GM12873 (cell line): ENCODE results near the gene INVS.

Source experiments
- TF ChIP-seq, protein P1 (sequence below): IDR thresholded peaks from 2 replicates; pipeline ENCODE4 v1.5.1; 2012; ENCODE audit warnings: low read depth, mild to moderate bottlenecking, moderate library complexity, low read length, control low read depth; ENCODE audit not compliant: insufficient read depth; ENCODE audit errors: missing control alignments

Gene INVS

DNA sequence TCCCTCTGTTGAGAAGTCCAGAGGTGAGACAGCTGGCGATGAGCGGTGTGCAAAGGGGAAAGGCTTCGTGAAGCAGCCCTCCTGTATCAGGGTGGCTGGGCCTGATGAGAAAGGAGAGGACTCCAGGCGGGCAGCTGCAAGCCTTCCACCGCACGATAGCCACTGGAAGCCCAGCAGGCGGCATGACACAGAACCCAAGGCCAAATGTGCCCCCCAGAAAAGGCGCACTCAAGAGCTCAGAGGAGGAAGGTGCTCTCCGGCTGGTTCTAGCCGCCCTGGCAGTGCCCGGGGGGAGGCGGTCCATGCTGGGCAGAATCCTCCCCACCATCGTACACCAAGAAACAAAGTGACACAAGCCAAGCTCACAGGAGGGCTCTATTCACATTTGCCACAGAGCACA, 193.4 kb downstream of the INVS start:
- TF ChIP-seq, protein P1, sequence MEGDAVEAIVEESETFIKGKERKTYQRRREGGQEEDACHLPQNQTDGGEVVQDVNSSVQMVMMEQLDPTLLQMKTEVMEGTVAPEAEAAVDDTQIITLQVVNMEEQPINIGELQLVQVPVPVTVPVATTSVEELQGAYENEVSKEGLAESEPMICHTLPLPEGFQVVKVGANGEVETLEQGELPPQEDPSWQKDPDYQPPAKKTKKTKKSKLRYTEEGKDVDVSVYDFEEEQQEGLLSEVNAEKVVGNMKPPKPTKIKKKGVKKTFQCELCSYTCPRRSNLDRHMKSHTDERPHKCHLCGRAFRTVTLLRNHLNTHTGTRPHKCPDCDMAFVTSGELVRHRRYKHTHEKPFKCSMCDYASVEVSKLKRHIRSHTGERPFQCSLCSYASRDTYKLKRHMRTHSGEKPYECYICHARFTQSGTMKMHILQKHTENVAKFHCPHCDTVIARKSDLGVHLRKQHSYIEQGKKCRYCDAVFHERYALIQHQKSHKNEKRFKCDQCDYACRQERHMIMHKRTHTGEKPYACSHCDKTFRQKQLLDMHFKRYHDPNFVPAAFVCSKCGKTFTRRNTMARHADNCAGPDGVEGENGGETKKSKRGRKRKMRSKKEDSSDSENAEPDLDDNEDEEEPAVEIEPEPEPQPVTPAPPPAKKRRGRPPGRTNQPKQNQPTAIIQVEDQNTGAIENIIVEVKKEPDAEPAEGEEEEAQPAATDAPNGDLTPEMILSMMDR: no peak

DNA sequence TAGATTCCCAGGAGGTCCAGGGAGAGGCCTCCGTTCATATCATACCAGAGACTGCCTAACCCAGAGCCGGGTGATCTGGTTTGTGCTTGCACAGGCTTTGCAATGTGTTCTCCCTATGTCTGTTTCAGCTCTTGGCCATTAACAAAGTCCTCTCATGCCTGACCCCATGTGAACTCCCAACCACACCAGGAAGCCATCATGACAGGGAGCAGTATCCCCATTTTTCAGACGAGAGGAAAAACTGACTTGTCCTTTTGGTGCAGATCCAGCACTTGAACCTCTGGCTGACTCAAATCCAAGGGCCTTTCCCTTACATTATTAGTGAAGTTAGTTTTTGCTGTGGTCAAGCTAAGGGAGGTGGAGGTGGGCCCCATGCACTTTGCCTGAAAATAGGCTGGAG, 195.3 kb downstream of the INVS start:
- TF ChIP-seq, protein P1: no peak

DNA sequence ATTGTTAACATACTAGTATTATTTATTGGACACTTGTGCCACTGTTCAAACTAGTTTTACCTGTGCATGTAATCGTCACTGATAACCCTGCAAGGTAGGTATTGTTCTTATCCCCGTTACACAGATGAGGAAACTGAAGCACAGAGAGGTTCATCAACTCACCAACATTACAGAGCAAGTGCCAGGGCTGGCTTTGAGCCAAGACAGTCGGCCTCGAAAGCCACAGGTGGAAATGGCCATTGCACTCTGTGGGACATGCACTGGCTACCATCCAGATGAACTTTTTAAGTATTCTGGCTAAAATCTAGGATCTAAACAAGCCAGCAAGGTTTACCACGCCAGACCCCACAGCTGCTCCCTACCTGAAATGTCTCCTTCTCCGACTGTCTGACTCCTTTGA, 195.8 kb downstream of the INVS start:
- TF ChIP-seq, protein P1: no peak

DNA sequence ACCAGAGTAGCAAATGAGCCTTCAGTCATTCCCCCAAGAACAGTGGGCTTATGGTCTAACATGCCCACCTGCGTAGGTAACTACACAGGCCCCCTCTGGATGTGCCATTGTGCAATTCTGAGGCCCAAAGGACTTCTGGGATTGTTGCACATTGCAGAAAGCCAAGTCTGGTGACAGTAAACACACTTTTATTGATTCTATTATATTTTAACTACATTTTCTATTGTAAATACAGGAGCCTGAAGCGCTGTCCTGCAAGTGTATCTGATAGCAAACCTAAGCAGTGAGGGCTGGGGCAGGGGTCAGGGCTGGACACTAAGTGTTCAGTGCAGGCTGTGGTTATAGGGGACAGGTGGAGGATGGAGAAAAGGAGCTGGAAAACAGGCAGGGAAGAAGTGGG, 196.2 kb downstream of the INVS start:
- TF ChIP-seq, protein P1: no peak

DNA sequence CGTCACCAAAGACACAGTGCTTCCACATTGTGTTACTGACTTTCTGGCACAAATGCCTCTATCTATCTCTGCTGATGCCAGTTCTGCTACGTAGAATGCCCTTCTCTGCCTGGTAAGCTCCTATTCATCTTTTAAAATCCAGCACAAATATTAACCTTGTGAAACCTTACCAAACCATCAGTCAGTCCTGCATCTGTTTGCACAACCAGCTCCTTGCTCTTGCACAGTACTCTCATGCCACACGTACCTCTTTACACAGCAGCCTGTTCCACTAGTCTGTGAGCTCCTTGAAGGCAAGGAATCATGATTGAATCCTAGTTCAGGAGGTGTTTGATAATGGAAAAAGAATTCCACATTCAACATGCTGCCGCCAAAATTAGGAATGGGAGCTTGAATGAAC, 197.4 kb downstream of the INVS start:
- TF ChIP-seq, protein P1: no peak

DNA sequence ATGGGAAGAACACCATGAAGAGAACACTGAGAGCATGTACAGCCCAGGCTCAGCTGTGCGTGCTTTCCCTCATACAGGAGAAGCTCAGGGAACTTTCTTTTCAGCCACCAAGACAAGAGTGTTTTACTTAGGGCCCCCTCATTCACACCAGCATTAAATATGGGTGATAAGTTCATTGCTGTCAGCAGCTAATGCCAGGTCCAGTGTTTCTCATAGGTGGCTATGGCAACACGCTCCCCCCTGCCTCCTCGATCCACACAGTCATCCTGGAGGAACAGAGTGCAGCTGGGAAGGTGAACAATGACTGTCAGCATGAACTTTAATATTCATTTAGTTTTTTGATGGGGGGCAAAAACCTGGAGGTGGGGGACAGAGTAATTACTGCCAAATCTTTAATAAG, 199.3 kb downstream of the INVS start:
- TF ChIP-seq, protein P1: no peak

DNA sequence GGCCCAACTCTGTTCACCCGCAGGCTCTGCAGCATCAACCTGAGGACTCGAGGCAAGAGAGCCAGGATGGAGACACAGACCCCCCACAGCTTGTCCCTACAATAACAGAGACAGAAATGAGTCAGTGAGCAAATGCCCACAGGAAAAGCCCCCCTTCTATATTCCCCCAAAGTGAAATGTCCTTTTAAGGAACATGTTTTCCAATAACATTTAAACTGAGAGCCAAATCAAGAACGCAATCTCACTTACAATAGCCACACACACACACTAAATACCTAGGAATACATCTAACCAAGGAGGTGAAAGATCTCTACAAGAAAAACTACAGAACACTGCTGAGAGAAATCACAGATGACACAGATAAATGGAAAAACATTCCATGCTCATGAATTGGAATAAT, 204.7 kb downstream of the INVS start:
- TF ChIP-seq, protein P1: no peak

DNA sequence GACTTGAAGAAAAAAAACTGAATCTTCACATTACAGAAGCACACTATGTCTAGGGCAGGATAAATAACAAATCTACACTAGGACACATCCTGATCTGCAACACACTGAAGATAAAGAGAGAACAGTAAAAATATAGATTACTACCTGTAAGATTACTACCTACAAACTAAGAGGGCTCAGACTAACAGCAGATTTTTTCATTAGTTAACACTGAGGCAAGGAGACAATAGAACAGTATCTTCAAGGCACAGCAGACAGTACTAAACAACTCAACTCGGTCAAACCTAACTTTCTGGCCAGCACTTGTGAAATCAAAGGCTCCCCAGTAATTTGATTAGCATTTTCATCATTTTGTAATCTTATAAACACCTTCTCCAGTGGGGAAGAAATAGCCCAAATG, 207.2 kb downstream of the INVS start:
- TF ChIP-seq, protein P1: no peak
